PFSK-1 (cell line): ENCODE results near the gene ZNF253.

Experiments used
- FOXP2 ChIP-seq: optimal IDR thresholded peaks from 2 replicates; pipeline ENCODE3; 2011; ENCODE audit warnings: borderline replicate concordance, control low read depth, inconsistent platforms; ENCODE audit not compliant: insufficient read depth; ENCODE audit errors: extremely low read length, extremely low read depth
- POLR2AphosphoS5 ChIP-seq: IDR thresholded peaks from 2 replicates; pipeline ENCODE4 v1.6.1; 2012; ENCODE audit warnings: low read depth, mild to moderate bottlenecking, control low read depth, low read length, moderate library complexity
- REST ChIP-seq, 2 experiments: IDR thresholded peaks; 2 replicates each; pipeline versions ENCODE4 v1.6.1 to v1.8.0; 2011 to 2012; ENCODE audit warnings: low read depth in 2 of 2, low read length in 2 of 2, control low read depth in 1 of 2, inconsistent platforms in 1 of 2, mild to moderate bottlenecking in 1 of 2, moderate library complexity in 1 of 2; ENCODE audit not compliant: insufficient read depth in 1 of 2
- SIN3A ChIP-seq: IDR thresholded peaks from 2 replicates; pipeline ENCODE4 v1.6.1; 2012; ENCODE audit warnings: mild to moderate bottlenecking, low read length, moderate library complexity, borderline replicate concordance; ENCODE audit not compliant: insufficient read depth
- TAF1 ChIP-seq: IDR thresholded peaks from 2 replicates; pipeline ENCODE4 v1.6.1; 2012; ENCODE audit warnings: low read length, control low read depth, borderline replicate concordance; ENCODE audit not compliant: insufficient read depth

- TF ChIP-seq POLR2AphosphoS5 (no peak), TAF1 (no peak), SIN3A (no peak), REST (IDR thresholded peaks at IDR 0.05; ENCODE audit: insufficient read depth in 1 of 2, low read depth in 2 of 2, low read length in 2 of 2) (no peak), FOXP2 (no peak)
Measured at GRCh38 chr19:19835560-19836038, 30.1 kb upstream of the ZNF253 start.
